NK-92 (cell line): ENCODE results near the gene WIF1.

Experiments
- DNase-seq: peaks from one replicate; lab custom pipeline; 2025; ENCODE audit not compliant: unreplicated experiment; lab: John Stamatoyannopoulos, UW

WIF1 gene

GRCh38 chr12:65025136-65025535, 96.0 kb downstream of the WIF1 start:
- DNase-seq: no peak

GRCh38 chr12:65023485-65023884, 97.6 kb downstream of the WIF1 start:
- no peak for DNase-seq

- DNase-seq: no peak
Measured at GRCh38 chr12:65022960-65023359, 98.1 kb downstream of the WIF1 start.

GRCh38 chr12:65022421-65022820, 98.7 kb downstream of the WIF1 start:
- DNase-seq: no peak

GRCh38 chr12:65019696-65020234, 101.3 kb downstream of the WIF1 start:
- DNase-seq: no peak

- no peak for DNase-seq
Measured at GRCh38 chr12:65016881-65017650, 104.0 kb downstream of the WIF1 start.

GRCh38 chr12:65015850-65016249, 105.3 kb downstream of the WIF1 start:
- no peak for DNase-seq

GRCh38 chr12:65014504-65015271, 106.4 kb downstream of the WIF1 start:
- no peak for DNase-seq

- no peak for DNase-seq
Measured at GRCh38 chr12:65010437-65010836, 110.7 kb downstream of the WIF1 start.

- no peak for DNase-seq
Measured at GRCh38 chr12:65005716-65006115, 115.4 kb downstream of the WIF1 start.

GRCh38 chr12:65004270-65004669, 116.8 kb downstream of the WIF1 start:
- DNase-seq: no peak
